ENCODE data around the gene PLOD3. TPM values are rescaled to one million over a fixed set of nuclear protein-coding genes. Genes with fewer than 3 reads are reported as not detected.
A peak's percentile ranks its signal among the peaks of the same experiment; 100 is the strongest.

Gene PLOD3
- total RNA-seq, 4 donors from 2014 or later, result 30.0 to 42.5 (median 32.7) TPM

GRCh38 chr7:101166648-101166908, 50.8 kb downstream of the PLOD3 start:
- H3K27ac ChIP-seq, result no peak overlapping the region
- no peaks in the 10 kb centered on the region for H3K36me3 ChIP-seq
- intact Hi-C loops (cut with DNase I), result loop anchor here (10.0 kb wide), 1 partner anchor 272 kb away; the partner anchor contains the start of gene ACHE
- 2 to 4% methylated on average over 5 to 7 of the region's 11 CpGs for WGBS, 2 donors
- peaks cover 23 to 52% of the 10 kb centered on the region in 2 donors for H3K4me1 ChIP-seq
- H3K4me3 ChIP-seq (replicated peaks in 1 of 3), result no peak overlapping the region
- H3K27me3 ChIP-seq, result peaks cover 36% of the 10 kb centered on the region
- DNase-seq, result no peak
- H3K9me3 ChIP-seq, result no peaks in the 10 kb centered on the region
- TF ChIP-seq CTCF (IDR thresholded peaks at IDR 0.05) (no peak), POLR2A (IDR thresholded peaks at IDR 0.05) (no peak)

- Histone ChIP-seq H3K27ac (no peak overlapping the region), H3K27me3 (peaks cover 31% of the 10 kb centered on the region), H3K9me3 (no peaks in the 10 kb centered on the region), H3K36me3 (no peaks in the 10 kb centered on the region), H3K4me1 (peaks cover 23 to 50% of the 10 kb centered on the region in 2 donors), H3K4me3 (replicated peaks in 1 of 3) (no peak overlapping the region)
- 0 to 5% methylated on average over 26 to 28 of the region's 38 CpGs for WGBS, 2 donors
- TF ChIP-seq POLR2A (IDR thresholded peaks at IDR 0.05), result no peak
- no peak for TF ChIP-seq CTCF (IDR thresholded peaks at IDR 0.05)
- no peak for DNase-seq
- intact Hi-C loops (cut with DNase I), result loop anchor here (10.0 kb wide), 1 partner anchor 271 kb away; the partner anchor contains the start of gene ACHE
Observed at GRCh38 chr7:101165958-101166647, 51.3 kb downstream of the PLOD3 start.

GRCh38 chr7:101165075-101165957, 52.1 kb downstream of the PLOD3 start, which contains the start of gene VGF:
Gene VGF, minus strand, starts transcription at chr7:101165569. Its CDS starts 726 bp downstream, at chr7:101164843.
- peaks cover 23 to 48% of the 10 kb centered on the region in 2 donors for H3K4me1 ChIP-seq
- intact Hi-C loops (cut with DNase I), result loop anchor here (10.0 kb wide), 1 partner anchor 271 kb away; the partner anchor contains the start of gene ACHE
- H3K27me3 ChIP-seq, result peaks cover 30% of the 10 kb centered on the region
- H3K9me3 ChIP-seq, result no peaks in the 10 kb centered on the region
- WGBS, 2 donors, result 2 to 4% methylated on average over 37 to 56 of the region's 74 CpGs
- TF ChIP-seq CTCF (IDR thresholded peaks at IDR 0.05) (no peak), POLR2A (IDR thresholded peaks at IDR 0.05) (no peak)
- no peak within 1 kb of the TSS for H3K27ac ChIP-seq
- H3K36me3 ChIP-seq, result peaks cover 0 to 3% of the 10 kb centered on the region in 2 donors
- no peak within 1 kb of the TSS for H3K4me3 ChIP-seq (replicated peaks in 1 of 3)
- peak; percentile 85 to 87 for DNase-seq

- Histone ChIP-seq H3K27ac (no peak overlapping the region), H3K27me3 (peaks cover 26% of the 10 kb centered on the region), H3K4me1 (peaks cover 23 to 38% of the 10 kb centered on the region in 2 donors), H3K36me3 (peaks cover 3 to 9% of the 10 kb centered on the region in 2 donors), H3K9me3 (no peaks in the 10 kb centered on the region), H3K4me3 (replicated peaks in 1 of 3) (no peak overlapping the region)
- TF ChIP-seq POLR2A (IDR thresholded peaks at IDR 0.05) (no peak), CTCF (IDR thresholded peaks at IDR 0.05) (no peak)
- 3 to 5% methylated on average over 12 to 31 of the region's 75 CpGs for WGBS, 2 donors
- intact Hi-C loops (cut with DNase I), result loop anchor here (10.0 kb wide), 1 partner anchor 269 kb away; the partner anchor contains the start of gene ACHE
- DNase-seq, result peak; percentile 25 to 33
Observed at GRCh38 chr7:101164071-101164840, 53.1 kb downstream of the PLOD3 start.

Data from thyroid gland (tissue), 4 donors.